Thoracic aorta (tissue), 2 donors: ENCODE measurements around the gene IFIT3. TPM values are rescaled to one million over a fixed set of nuclear protein-coding genes. Genes with fewer than 3 reads are reported as not detected.

Experiments used
- ATAC-seq: fragments of 150-250 bp; one replicate; pipeline ENCODE4 v1.8.0; 2017; ENCODE audit warnings: low read depth; ENCODE audit not compliant: insufficient number of reproducible peaks, low FRiP score
- DNase-seq: peaks from one replicate; pipeline ENCODE4 v3.0.0-alpha.2; 2020; ENCODE audit warnings: low spot score
- H3K27ac ChIP-seq, 2 donors: fragments of 200-600 bp; sonication (generic); 1 replicate in 1 of 2; 2 replicates in 1 of 2; pipeline ENCODE4 v1.5.1; 2016; ENCODE audit warnings: mild to moderate bottlenecking in 2 of 2, moderate library complexity in 2 of 2
- H3K27me3 ChIP-seq: fragments of 200-600 bp; sonication (generic); replicated peaks from 2 replicates; pipeline ENCODE4 v1.6.0; 2016; ENCODE audit warnings: mild to moderate bottlenecking; ENCODE audit not compliant: insufficient read depth
- H3K36me3 ChIP-seq: fragments of 200-600 bp; sonication (generic); one replicate; pipeline ENCODE4 v1.5.1; 2016
- H3K4me1 ChIP-seq, 2 donors: fragments of 200-600 bp; sonication (generic); 1 replicate in 1 of 2; 2 replicates in 1 of 2; pipeline versions ENCODE4 v1.5.1 to v1.6.0; 2016; ENCODE audit warnings: low read depth in 2 of 2, mild to moderate bottlenecking in 1 of 2; ENCODE audit not compliant: control insufficient read depth in 1 of 2
- H3K4me3 ChIP-seq: fragments of 200-600 bp; sonication (generic); 2 replicates; pipeline ENCODE4 v1.5.1; 2016; ENCODE audit warnings: mild to moderate bottlenecking
- H3K9me3 ChIP-seq: fragments of 200-600 bp; sonication (generic); 2 replicates; pipeline ENCODE4 v1.5.1; 2016
- total RNA-seq, 2 donors: library from RNA; depleted of rRNA; stranded (reverse); fragments of >200 nt; gene quantifications; one replicate each; pipeline versions ENCODE4 v1.1.0 to v1.2.3, GENCODE V29; 2016
- TF ChIP-seq, protein P1 (sequence below): fragments of 200-600 bp; sonication (generic); IDR thresholded peaks from one replicate; pipeline ENCODE4 v1.5.1; 2019; ENCODE audit warnings: antibody characterized with exemption

Gene IFIT3
- total RNA-seq, 2 donors from 2014 or later, result 9.6 to 22.7 TPM

GRCh38 chr10:89368129-89368528 lies 40.3 kb downstream of the IFIT3 start:
- no peak overlapping the region for H3K27ac ChIP-seq
- DNase-seq, result no peak
- TF ChIP-seq, protein P1, sequence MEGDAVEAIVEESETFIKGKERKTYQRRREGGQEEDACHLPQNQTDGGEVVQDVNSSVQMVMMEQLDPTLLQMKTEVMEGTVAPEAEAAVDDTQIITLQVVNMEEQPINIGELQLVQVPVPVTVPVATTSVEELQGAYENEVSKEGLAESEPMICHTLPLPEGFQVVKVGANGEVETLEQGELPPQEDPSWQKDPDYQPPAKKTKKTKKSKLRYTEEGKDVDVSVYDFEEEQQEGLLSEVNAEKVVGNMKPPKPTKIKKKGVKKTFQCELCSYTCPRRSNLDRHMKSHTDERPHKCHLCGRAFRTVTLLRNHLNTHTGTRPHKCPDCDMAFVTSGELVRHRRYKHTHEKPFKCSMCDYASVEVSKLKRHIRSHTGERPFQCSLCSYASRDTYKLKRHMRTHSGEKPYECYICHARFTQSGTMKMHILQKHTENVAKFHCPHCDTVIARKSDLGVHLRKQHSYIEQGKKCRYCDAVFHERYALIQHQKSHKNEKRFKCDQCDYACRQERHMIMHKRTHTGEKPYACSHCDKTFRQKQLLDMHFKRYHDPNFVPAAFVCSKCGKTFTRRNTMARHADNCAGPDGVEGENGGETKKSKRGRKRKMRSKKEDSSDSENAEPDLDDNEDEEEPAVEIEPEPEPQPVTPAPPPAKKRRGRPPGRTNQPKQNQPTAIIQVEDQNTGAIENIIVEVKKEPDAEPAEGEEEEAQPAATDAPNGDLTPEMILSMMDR, result no peak
- peaks cover 15 to 36% of the 10 kb centered on the region in 2 donors for H3K4me1 ChIP-seq
- no peaks in the 10 kb centered on the region for H3K36me3 ChIP-seq
- no peak overlapping the region for H3K4me3 ChIP-seq
- H3K27me3 ChIP-seq, result no peaks in the 10 kb centered on the region
- no peaks in the 10 kb centered on the region for H3K9me3 ChIP-seq
- ATAC-seq, result no peak

GRCh38 chr10:89369156-89370105 lies 41.6 kb downstream of the IFIT3 start:
- Histone ChIP-seq H3K4me1 (peaks cover 9 to 39% of the 10 kb centered on the region in 2 donors), H3K27me3 (no peaks in the 10 kb centered on the region), H3K4me3 (no peak overlapping the region), H3K36me3 (no peaks in the 10 kb centered on the region), H3K27ac (no peak overlapping the region), H3K9me3 (no peaks in the 10 kb centered on the region)
- DNase-seq (no peak), ATAC-seq (no peak)
- TF ChIP-seq, protein P1, result no peak

DNA sequence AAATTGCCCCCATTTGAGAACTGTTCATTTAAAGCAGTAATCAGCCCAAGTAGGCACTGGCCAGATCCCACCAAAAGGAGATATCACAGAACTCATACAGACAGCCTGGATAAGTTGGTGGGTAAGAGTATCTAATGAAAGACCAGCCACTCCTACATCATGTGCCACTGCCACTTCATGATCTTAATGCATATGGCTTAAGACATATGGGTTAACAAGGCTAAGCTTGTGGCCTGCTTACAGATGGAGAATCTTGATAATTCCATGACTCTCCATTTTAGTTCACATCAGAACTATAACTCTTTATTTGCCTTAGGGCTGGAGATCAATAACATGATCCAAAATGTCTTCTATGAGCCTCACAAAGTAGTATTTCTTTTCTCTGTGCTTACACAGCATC lies 43.3 kb downstream of the IFIT3 start:
- TF ChIP-seq, protein P1, result no peak
- no peaks in the 10 kb centered on the region for H3K9me3 ChIP-seq
- peaks cover 16 to 41% of the 10 kb centered on the region in 2 donors for H3K4me1 ChIP-seq
- H3K4me3 ChIP-seq, result no peak overlapping the region
- ATAC-seq (no peak), DNase-seq (no peak)
- no peaks in the 10 kb centered on the region for H3K36me3 ChIP-seq
- H3K27ac ChIP-seq, result no peak overlapping the region
- H3K27me3 ChIP-seq, result no peaks in the 10 kb centered on the region

GRCh38 chr10:89371987-89372386 lies 44.2 kb downstream of the IFIT3 start:
- H3K27ac ChIP-seq, result no peak overlapping the region
- no peak for ATAC-seq
- no peak overlapping the region for H3K4me3 ChIP-seq
- H3K36me3 ChIP-seq, result no peaks in the 10 kb centered on the region
- H3K4me1 ChIP-seq, result peaks cover 16 to 41% of the 10 kb centered on the region in 2 donors
- no peak for DNase-seq
- H3K27me3 ChIP-seq, result no peaks in the 10 kb centered on the region
- TF ChIP-seq, protein P1, result no peak
- no peaks in the 10 kb centered on the region for H3K9me3 ChIP-seq

- ATAC-seq (peak; percentile 97), DNase-seq (peak; percentile 73)
- Histone ChIP-seq H3K27me3 (no peaks in the 10 kb centered on the region), H3K4me3 (peak overlapping the region; percentile 39), H3K4me1 (peaks cover 7 to 21% of the 10 kb centered on the region in 2 donors), H3K27ac (peak overlapping the region; percentile 79 to 92), H3K36me3 (no peaks in the 10 kb centered on the region), H3K9me3 (no peaks in the 10 kb centered on the region)
- TF ChIP-seq, protein P1, result no peak
Observed at GRCh38 chr10:89373916-89374711, 46.3 kb downstream of the IFIT3 start.
